Measurements from ENCODE around the gene TPX2.
"Not testable (repeated sequence)": the region's sequence is repeated elsewhere in the genome, so short reads cannot be mapped to it uniquely, and the experiment has no call there.

TPX2 gene

GRCh38 chr20:31815408-31816188 lies 76.5 kb downstream of the TPX2 start:
- DNase-seq (ENCODE audit: low read depth in 2 of 2) = no peak

- no peak for DNase-seq (ENCODE audit: low read depth in 2 of 2)
These were observed 77.1 kb downstream of the TPX2 start for GRCh38 chr20:31816221-31816620.

GRCh38 chr20:31817461-31817860 lies 78.4 kb downstream of the TPX2 start:
- DNase-seq (ENCODE audit: low read depth in 2 of 2) = no peak

- DNase-seq (ENCODE audit: low read depth in 2 of 2) = no peak
These were observed 79.4 kb downstream of the TPX2 start for GRCh38 chr20:31818376-31818908.

GRCh38 chr20:31819083-31819784 lies 80.1 kb downstream of the TPX2 start, which contains the start of gene MYLK2:
MYLK2 (plus strand) TSS chr20:31819356; CDS start chr20:31819581, 225 bp downstream.
- DNase-seq (ENCODE audit: low read depth in 2 of 2) = no peak

- no peak for DNase-seq (ENCODE audit: low read depth in 2 of 2)
These were observed 81.1 kb downstream of the TPX2 start for GRCh38 chr20:31820228-31820627.

GRCh38 chr20:31821427-31821826 lies 82.3 kb downstream of the TPX2 start:
- no peak for DNase-seq (ENCODE audit: low read depth in 2 of 2)

GRCh38 chr20:31822421-31823330 lies 83.6 kb downstream of the TPX2 start:
- DNase-seq (ENCODE audit: low read depth in 2 of 2) = peak; percentile 46 to 57

- no peak for DNase-seq (ENCODE audit: low read depth in 2 of 2)
These were observed 84.5 kb downstream of the TPX2 start for GRCh38 chr20:31823360-31824124.

- no peak for DNase-seq (ENCODE audit: low read depth in 2 of 2)
These were observed 85.0 kb downstream of the TPX2 start for GRCh38 chr20:31824125-31824485.

- DNase-seq (ENCODE audit: low read depth in 2 of 2) = no peak
These were observed 85.6 kb downstream of the TPX2 start for GRCh38 chr20:31824554-31825313.

GRCh38 chr20:31826074-31826473 lies 87.0 kb downstream of the TPX2 start:
- DNase-seq (ENCODE audit: low read depth in 2 of 2) = no peak

- no peak for DNase-seq (ENCODE audit: low read depth in 2 of 2)
These were observed 88.0 kb downstream of the TPX2 start for GRCh38 chr20:31827059-31827458.

GRCh38 chr20:31828016-31828415 lies 88.9 kb downstream of the TPX2 start:
- DNase-seq (ENCODE audit: low read depth in 2 of 2) = not testable (repeated sequence)

GRCh38 chr20:31829731-31830130 lies 90.6 kb downstream of the TPX2 start:
- DNase-seq (ENCODE audit: low read depth in 2 of 2) = no peak

- no peak for DNase-seq (ENCODE audit: low read depth in 2 of 2)
These were observed 91.4 kb downstream of the TPX2 start for GRCh38 chr20:31830406-31830981.

- DNase-seq (ENCODE audit: low read depth in 2 of 2) = no peak
These were observed 92.1 kb downstream of the TPX2 start for GRCh38 chr20:31831211-31831610.

GRCh38 chr20:31831771-31832306 lies 92.7 kb downstream of the TPX2 start:
- DNase-seq (ENCODE audit: low read depth in 2 of 2) = no peak

GRCh38 chr20:31833130-31833930 lies 94.2 kb downstream of the TPX2 start:
- peak; percentile 26 to 28 for DNase-seq (ENCODE audit: low read depth in 2 of 2)

Data from stimulated activated CD8-positive, alpha-beta memory T cell treated with anti-CD3 and anti-CD28 coated beads, Interleukin-7, amount 100 ng/mL, for 4 hours (primary cell).